ENCODE results near the gene CENPC. TPM values are rescaled to one million over a fixed set of nuclear protein-coding genes. Genes with fewer than 3 reads are reported as not detected.

CENPC gene
- total RNA-seq, 1 experiment from 2014 or later = 11.8 TPM

DNA sequence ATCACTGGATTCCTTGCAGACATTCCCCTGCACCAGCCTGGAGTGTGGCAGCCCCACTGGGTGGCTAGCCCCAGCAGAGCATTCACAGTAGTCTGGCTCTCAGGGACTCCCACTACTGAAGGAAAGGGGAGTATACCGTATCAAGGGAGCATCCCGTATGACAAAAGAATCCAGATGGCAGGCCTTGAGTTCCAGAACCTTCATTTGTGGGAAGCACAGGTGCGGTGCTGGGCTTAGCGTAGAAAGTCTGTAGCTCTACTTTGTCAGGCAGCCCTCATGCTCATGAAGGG, 79.6 kb downstream of the CENPC start:
- H3K9me3 ChIP-seq (ENCODE audit: low read depth, low read length, poor library complexity, severe bottlenecking) = no peaks in the 10 kb centered on the region
- DNase-seq (ENCODE audit: low spot score) = no peak
- no peaks in the 10 kb centered on the region for H3K4me1 ChIP-seq (ENCODE audit: insufficient read depth, low read length, poor library complexity, severe bottlenecking)
- no peaks in the 10 kb centered on the region for H3K27me3 ChIP-seq (replicated peaks; ENCODE audit: insufficient read depth, low read depth, low read length, poor library complexity)
- CTCF ChIA-PET = no interaction called here
- H3K4me3 ChIP-seq (ENCODE audit: low read depth, low read length, poor library complexity, severe bottlenecking) = no peak overlapping the region
- intact Hi-C loops (cut with micrococcal nuclease; ENCODE audit: unreplicated experiment) = no loop called here
- no peak overlapping the region for H3K27ac ChIP-seq (ENCODE audit: low read depth, low read length, poor library complexity, severe bottlenecking)
- POLR2A ChIA-PET (ENCODE audit: low non-redundant PET) = no interaction called here
- BruUV-seq (replicated peaks) = no TSS peak
- H3K36me3 ChIP-seq (ENCODE audit: insufficient read depth, low read length, poor library complexity, severe bottlenecking) = no peaks in the 10 kb centered on the region
- TF ChIP-seq EZH2 (IDR thresholded peaks at IDR 0.05; ENCODE audit: borderline replicate concordance, low read depth, low read length, poor library complexity, severe bottlenecking) = no peak
- TF ChIP-seq, protein P1, sequence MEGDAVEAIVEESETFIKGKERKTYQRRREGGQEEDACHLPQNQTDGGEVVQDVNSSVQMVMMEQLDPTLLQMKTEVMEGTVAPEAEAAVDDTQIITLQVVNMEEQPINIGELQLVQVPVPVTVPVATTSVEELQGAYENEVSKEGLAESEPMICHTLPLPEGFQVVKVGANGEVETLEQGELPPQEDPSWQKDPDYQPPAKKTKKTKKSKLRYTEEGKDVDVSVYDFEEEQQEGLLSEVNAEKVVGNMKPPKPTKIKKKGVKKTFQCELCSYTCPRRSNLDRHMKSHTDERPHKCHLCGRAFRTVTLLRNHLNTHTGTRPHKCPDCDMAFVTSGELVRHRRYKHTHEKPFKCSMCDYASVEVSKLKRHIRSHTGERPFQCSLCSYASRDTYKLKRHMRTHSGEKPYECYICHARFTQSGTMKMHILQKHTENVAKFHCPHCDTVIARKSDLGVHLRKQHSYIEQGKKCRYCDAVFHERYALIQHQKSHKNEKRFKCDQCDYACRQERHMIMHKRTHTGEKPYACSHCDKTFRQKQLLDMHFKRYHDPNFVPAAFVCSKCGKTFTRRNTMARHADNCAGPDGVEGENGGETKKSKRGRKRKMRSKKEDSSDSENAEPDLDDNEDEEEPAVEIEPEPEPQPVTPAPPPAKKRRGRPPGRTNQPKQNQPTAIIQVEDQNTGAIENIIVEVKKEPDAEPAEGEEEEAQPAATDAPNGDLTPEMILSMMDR (conservative IDR thresholded peaks at IDR 0.05; ENCODE audit: low read depth, low read length) = no peak

DNA sequence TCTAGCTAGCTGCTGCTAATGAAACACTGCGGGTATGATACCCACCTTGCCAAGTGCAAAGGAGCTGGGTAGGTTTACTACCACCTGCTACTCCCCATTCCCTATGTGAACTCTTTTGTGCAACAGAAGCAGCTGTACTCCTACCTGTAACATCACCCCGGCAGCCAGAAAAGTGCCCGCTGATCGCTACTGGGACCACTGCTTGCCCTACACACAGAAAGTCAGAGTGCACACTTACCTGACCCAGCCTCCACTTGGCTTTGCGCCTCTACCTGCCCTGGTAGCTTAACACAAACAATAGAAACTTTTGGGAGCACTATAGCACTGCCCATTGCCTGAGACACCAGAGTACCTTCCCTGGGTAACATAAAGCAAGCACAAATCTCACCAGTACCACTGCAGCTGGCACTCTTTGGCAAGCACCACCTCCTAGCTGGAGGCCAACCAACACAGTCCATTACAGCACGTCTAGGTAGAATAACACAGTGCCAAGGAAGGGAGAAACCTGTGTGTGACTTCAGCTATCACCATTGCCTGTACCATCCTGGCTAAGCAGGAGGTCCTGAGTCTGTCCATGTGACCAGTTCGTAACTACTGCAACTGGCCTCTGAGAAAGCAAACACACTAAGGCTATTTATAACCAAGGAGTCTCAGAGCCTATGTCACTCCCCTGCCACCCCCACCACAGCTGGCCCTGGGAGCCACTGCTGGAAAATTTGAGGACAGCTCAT, 80.1 kb downstream of the CENPC start:
- ChIA-PET POLR2A (ENCODE audit: low non-redundant PET) (no interaction called here), CTCF (no interaction called here)
- Histone ChIP-seq H3K9me3 (ENCODE audit: low read depth, low read length, poor library complexity, severe bottlenecking) (no peaks in the 10 kb centered on the region), H3K36me3 (ENCODE audit: insufficient read depth, low read length, poor library complexity, severe bottlenecking) (no peaks in the 10 kb centered on the region), H3K4me1 (ENCODE audit: insufficient read depth, low read length, poor library complexity, severe bottlenecking) (no peaks in the 10 kb centered on the region), H3K27ac (ENCODE audit: low read depth, low read length, poor library complexity, severe bottlenecking) (no peak overlapping the region), H3K27me3 (replicated peaks; ENCODE audit: insufficient read depth, low read depth, low read length, poor library complexity) (no peaks in the 10 kb centered on the region), H3K4me3 (ENCODE audit: low read depth, low read length, poor library complexity, severe bottlenecking) (no peak overlapping the region)
- BruUV-seq (replicated peaks) = no TSS peak
- no peak for TF ChIP-seq EZH2 (IDR thresholded peaks at IDR 0.05; ENCODE audit: borderline replicate concordance, low read depth, low read length, poor library complexity, severe bottlenecking)
- TF ChIP-seq, protein P1 (conservative IDR thresholded peaks at IDR 0.05; ENCODE audit: low read depth, low read length) = no peak
- no peak for DNase-seq (ENCODE audit: low spot score)
- intact Hi-C loops (cut with micrococcal nuclease; ENCODE audit: unreplicated experiment) = no loop called here

DNA sequence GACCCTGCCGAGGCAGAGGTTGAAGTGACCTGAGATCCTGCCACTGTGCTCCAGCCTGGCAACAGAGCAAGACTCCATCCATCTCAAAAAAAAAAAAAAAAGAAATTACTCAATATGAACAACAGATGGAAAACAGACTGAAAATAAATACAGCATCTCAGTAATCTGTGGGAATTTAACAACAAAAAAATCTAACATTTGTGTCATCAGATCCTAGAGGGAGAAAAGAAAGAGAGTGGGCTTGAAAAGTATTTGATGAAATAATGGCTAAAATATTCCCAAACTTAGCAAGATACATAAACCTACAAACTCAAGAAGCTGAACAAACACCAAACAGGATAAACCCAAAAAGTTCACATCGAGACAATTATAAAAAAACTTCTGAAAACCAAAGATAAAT, 84.7 kb downstream of the CENPC start:
- CTCF ChIA-PET = no interaction called here
- TF ChIP-seq EZH2 (IDR thresholded peaks at IDR 0.05; ENCODE audit: borderline replicate concordance, low read depth, low read length, poor library complexity, severe bottlenecking) = no peak
- TF ChIP-seq, protein P1 (conservative IDR thresholded peaks at IDR 0.05; ENCODE audit: low read depth, low read length) = no peak
- Histone ChIP-seq H3K4me3 (ENCODE audit: low read depth, low read length, poor library complexity, severe bottlenecking) (no peak overlapping the region), H3K9me3 (ENCODE audit: low read depth, low read length, poor library complexity, severe bottlenecking) (no peaks in the 10 kb centered on the region), H3K27me3 (replicated peaks; ENCODE audit: insufficient read depth, low read depth, low read length, poor library complexity) (no peaks in the 10 kb centered on the region), H3K4me1 (ENCODE audit: insufficient read depth, low read length, poor library complexity, severe bottlenecking) (no peaks in the 10 kb centered on the region), H3K36me3 (ENCODE audit: insufficient read depth, low read length, poor library complexity, severe bottlenecking) (no peaks in the 10 kb centered on the region), H3K27ac (ENCODE audit: low read depth, low read length, poor library complexity, severe bottlenecking) (no peak overlapping the region)
- intact Hi-C loops (cut with micrococcal nuclease; ENCODE audit: unreplicated experiment) = no loop called here
- BruUV-seq (replicated peaks) = no TSS peak
- DNase-seq (ENCODE audit: low spot score) = no peak
- POLR2A ChIA-PET (ENCODE audit: low non-redundant PET) = no interaction called here

Data from A673 (cell line).